SK-N-SH treated with all-trans-retinoic acid at 6 μM for 48 hours (cell line): ENCODE results near the gene SCAPER.

ENCODE experiments used
- CSDC2 ChIP-seq: fragments of 250-450 bp; sonication (Bioruptor Pico); IDR thresholded peaks from 2 replicates; pipeline ENCODE4 v1.5.0; 2020; ENCODE audit warnings: mild to moderate bottlenecking, moderate library complexity
- GLIS3 ChIP-seq: fragments of 250-450 bp; sonication (Bioruptor Pico); IDR thresholded peaks from 2 replicates; pipeline ENCODE4 v1.5.0; 2020; ENCODE audit warnings: mild to moderate bottlenecking, moderate library complexity
- TF ChIP-seq, protein P1 (sequence below): fragments of 250-450 bp; sonication (Bioruptor Pico); IDR thresholded peaks from 2 replicates; pipeline ENCODE4 v1.8.0; 2020; ENCODE audit warnings: mild to moderate bottlenecking, moderate library complexity, borderline replicate concordance

- TF ChIP-seq, protein P1, sequence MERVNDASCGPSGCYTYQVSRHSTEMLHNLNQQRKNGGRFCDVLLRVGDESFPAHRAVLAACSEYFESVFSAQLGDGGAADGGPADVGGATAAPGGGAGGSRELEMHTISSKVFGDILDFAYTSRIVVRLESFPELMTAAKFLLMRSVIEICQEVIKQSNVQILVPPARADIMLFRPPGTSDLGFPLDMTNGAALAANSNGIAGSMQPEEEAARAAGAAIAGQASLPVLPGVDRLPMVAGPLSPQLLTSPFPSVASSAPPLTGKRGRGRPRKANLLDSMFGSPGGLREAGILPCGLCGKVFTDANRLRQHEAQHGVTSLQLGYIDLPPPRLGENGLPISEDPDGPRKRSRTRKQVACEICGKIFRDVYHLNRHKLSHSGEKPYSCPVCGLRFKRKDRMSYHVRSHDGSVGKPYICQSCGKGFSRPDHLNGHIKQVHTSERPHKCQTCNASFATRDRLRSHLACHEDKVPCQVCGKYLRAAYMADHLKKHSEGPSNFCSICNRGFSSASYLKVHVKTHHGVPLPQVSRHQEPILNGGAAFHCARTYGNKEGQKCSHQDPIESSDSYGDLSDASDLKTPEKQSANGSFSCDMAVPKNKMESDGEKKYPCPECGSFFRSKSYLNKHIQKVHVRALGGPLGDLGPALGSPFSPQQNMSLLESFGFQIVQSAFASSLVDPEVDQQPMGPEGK: no peak
- TF ChIP-seq GLIS3 (no peak), CSDC2 (CRISPR knock-in tag) (no peak)
These were observed 339.8 kb downstream of the SCAPER start for GRCh38 chr15:76565366-76565765.
